Smooth muscle cell (in vitro differentiated cells): ENCODE results near the gene DMD. TPM values are rescaled to one million over a fixed set of nuclear protein-coding genes. Genes with fewer than 3 reads are reported as not detected.

Experiments used
- DNase-seq: peaks from one replicate; lab custom pipeline; 2025; ENCODE audit not compliant: unreplicated experiment; lab: John Stamatoyannopoulos, UW
- H2AFZ ChIP-seq: fragments of 200-600 bp; sonication (generic); 2 replicates; pipeline ENCODE4 v1.6.0; 2016; ENCODE audit warnings: antibody characterized with exemption, low read depth, mild to moderate bottlenecking
- H3F3A ChIP-seq: fragments of 200-600 bp; sonication (generic); 2 replicates; pipeline ENCODE4 v1.6.0; 2017; ENCODE audit warnings: antibody characterized with exemption, low read depth
- H3K27ac ChIP-seq: fragments of 200-600 bp; sonication (generic); 2 replicates; pipeline ENCODE4 v1.5.1; 2016; ENCODE audit warnings: low read depth, mild to moderate bottlenecking
- H3K27me3 ChIP-seq: fragments of 200-600 bp; sonication (generic); 2 replicates; pipeline ENCODE4 v1.6.1; 2016; ENCODE audit warnings: low read depth, mild to moderate bottlenecking
- H3K36me3 ChIP-seq: fragments of 200-600 bp; sonication (generic); 2 replicates; pipeline ENCODE4 v1.5.1; 2016; ENCODE audit warnings: low read depth
- H3K4me1 ChIP-seq: fragments of 200-600 bp; sonication (generic); 2 replicates; pipeline ENCODE4 v1.5.1; 2016; ENCODE audit warnings: low read depth
- H3K4me2 ChIP-seq: fragments of 200-600 bp; sonication (generic); 2 replicates; pipeline ENCODE4 v1.6.0; 2016; ENCODE audit warnings: mild to moderate bottlenecking
- H3K4me3 ChIP-seq: fragments of 200-600 bp; sonication (generic); 2 replicates; pipeline ENCODE4 v1.5.1; 2016; ENCODE audit warnings: mild to moderate bottlenecking
- H3K79me2 ChIP-seq: fragments of 200-600 bp; sonication (generic); 2 replicates; pipeline ENCODE4 v1.6.0; 2016; ENCODE audit warnings: low read depth, mild to moderate bottlenecking
- H3K9ac ChIP-seq: fragments of 200-600 bp; sonication (generic); 2 replicates; pipeline ENCODE4 v1.6.0; 2016; ENCODE audit warnings: low read depth
- H3K9me3 ChIP-seq: fragments of 200-600 bp; sonication (generic); replicated peaks from 2 replicates; pipeline ENCODE4 v1.5.1; 2016; ENCODE audit warnings: low read depth
- H4K20me1 ChIP-seq: fragments of 200-600 bp; sonication (generic); 2 replicates; pipeline ENCODE4 v1.6.0; 2016; ENCODE audit warnings: low read depth
- CTCF ChIP-seq: fragments of 200-600 bp; sonication (generic); IDR thresholded peaks from 2 replicates; pipeline ENCODE4 v1.5.1; 2017; ENCODE audit warnings: borderline replicate concordance, mild to moderate bottlenecking, antibody characterized with exemption; ENCODE audit not compliant: insufficient read depth, poor library complexity, severe bottlenecking
- WGBS: methylation state at CpG from one replicate; pipeline ENCODE4 v1.1.7; 2016; ENCODE audit warnings: low lambda C conversion rate; 5-methylcytosine and 5-hydroxymethylcytosine counted together
- polyA plus RNA-seq: library from polyadenylated mRNA; unstranded; fragments of >200 nt; fragmentation: Nextera tagmentation; extraction: Ambion mirVana; gene quantifications from 2 replicates; pipeline ENCODE4 v1.2.1, GENCODE V29; 2016
- total RNA-seq: library from RNA; depleted of rRNA; stranded (reverse); fragments of >200 nt; gene quantifications from 2 replicates; pipeline ENCODE4 v1.2.3, GENCODE V29; 2014

DMD gene
- total and polyA plus RNA-seq, 2 experiments from 2014 or later, result 12.3 to 12.6 TPM

DNA sequence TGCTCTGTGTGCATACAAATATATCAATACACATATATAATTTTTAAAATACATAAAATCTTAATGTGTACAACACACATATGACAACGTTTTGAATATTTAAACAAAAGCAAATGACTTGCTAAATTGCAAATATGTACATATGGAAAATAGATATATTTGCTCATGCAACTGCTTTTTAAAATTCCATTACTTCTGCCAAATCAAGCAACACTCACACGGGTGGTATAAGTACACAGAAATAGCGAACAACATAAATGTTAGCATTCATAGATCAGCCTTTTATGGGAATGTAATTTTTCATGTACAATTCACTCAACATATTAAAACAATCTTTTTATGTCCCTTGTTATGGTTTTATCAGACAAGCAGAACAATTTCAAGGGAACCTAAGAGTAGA lies 116.3 kb downstream of the DMD start:
- Histone ChIP-seq H3K79me2 (no peaks in the 10 kb centered on the region), H3K4me2 (no peak overlapping the region), H3K4me1 (no peaks in the 10 kb centered on the region), H3K4me3 (no peak overlapping the region), H3K27ac (no peak overlapping the region), H3K27me3 (no peaks in the 10 kb centered on the region), H3K9ac (no peak overlapping the region), H3K36me3 (no peaks in the 10 kb centered on the region), H3F3A (no peaks in the 10 kb centered on the region), H4K20me1 (no peaks in the 10 kb centered on the region), H3K9me3 (no peaks in the 10 kb centered on the region), H2AFZ (no peak overlapping the region)
- no peak for TF ChIP-seq CTCF
- DNase-seq, result no peak
- 95% methylated on average over 3 of the region's 3 CpGs for WGBS

DNA sequence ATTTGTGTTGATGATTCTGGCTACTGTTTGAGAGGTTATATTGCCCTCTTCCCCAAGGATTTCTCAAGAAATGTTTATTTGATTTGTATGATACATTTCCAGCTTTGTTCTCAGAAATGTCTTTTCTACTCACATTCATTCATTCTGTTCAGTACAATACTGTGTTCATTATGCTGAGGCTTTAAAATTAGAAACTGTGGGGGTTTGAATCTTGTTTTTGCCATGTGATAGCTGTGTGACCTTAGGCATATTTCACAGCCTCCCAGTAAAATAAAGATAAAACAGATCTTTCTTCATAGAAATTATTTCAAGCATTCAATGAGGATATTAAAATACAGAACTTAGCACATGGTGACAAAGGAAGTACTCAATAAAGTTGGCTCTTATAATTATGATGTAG lies 123.9 kb downstream of the DMD start:
- Histone ChIP-seq H3K9me3 (no peaks in the 10 kb centered on the region), H4K20me1 (no peaks in the 10 kb centered on the region), H3K27me3 (no peaks in the 10 kb centered on the region), H3F3A (no peaks in the 10 kb centered on the region), H3K79me2 (no peaks in the 10 kb centered on the region), H3K9ac (no peak overlapping the region), H3K27ac (no peak overlapping the region), H3K4me2 (no peak overlapping the region), H3K4me1 (no peaks in the 10 kb centered on the region), H3K4me3 (no peak overlapping the region), H3K36me3 (no peaks in the 10 kb centered on the region), H2AFZ (no peak overlapping the region)
- DNase-seq, result no peak
- no peak for TF ChIP-seq CTCF

- H3K9ac ChIP-seq, result no peak overlapping the region
- no peaks in the 10 kb centered on the region for H3K79me2 ChIP-seq
- H3K4me3 ChIP-seq, result no peak overlapping the region
- H4K20me1 ChIP-seq, result no peaks in the 10 kb centered on the region
- DNase-seq, result no peak
- no peak for TF ChIP-seq CTCF
- H3K27ac ChIP-seq, result no peak overlapping the region
- no peaks in the 10 kb centered on the region for H3K9me3 ChIP-seq
- no peaks in the 10 kb centered on the region for H3K36me3 ChIP-seq
- H3F3A ChIP-seq, result no peaks in the 10 kb centered on the region
- no peak overlapping the region for H3K4me2 ChIP-seq
- H3K27me3 ChIP-seq, result no peaks in the 10 kb centered on the region
- H3K4me1 ChIP-seq, result no peaks in the 10 kb centered on the region
- H2AFZ ChIP-seq, result no peak overlapping the region
- 87% methylated on average over 1 of the region's 1 CpG for WGBS
Measured at GRCh38 chrX:33086886-33087285, 124.5 kb downstream of the DMD start.

GRCh38 chrX:33082371-33082770 lies 129.0 kb downstream of the DMD start:
- Histone ChIP-seq H2AFZ (peak overlapping the region; percentile 4), H3K9me3 (no peaks in the 10 kb centered on the region), H3F3A (no peaks in the 10 kb centered on the region), H3K4me3 (no peak overlapping the region), H3K79me2 (no peaks in the 10 kb centered on the region), H3K4me2 (no peak overlapping the region), H4K20me1 (no peaks in the 10 kb centered on the region), H3K27ac (no peak overlapping the region), H3K9ac (no peak overlapping the region), H3K36me3 (no peaks in the 10 kb centered on the region), H3K4me1 (no peaks in the 10 kb centered on the region), H3K27me3 (no peaks in the 10 kb centered on the region)
- no peak for DNase-seq
- WGBS, result 88% methylated on average over 1 of the region's 1 CpG
- no peak for TF ChIP-seq CTCF
